Esophagus mucosa (tissue), 1 donor: ENCODE measurements around the gene DNAJB13. TPM values are rescaled to one million over a fixed set of nuclear protein-coding genes. Genes with fewer than 3 reads are reported as not detected.

ENCODE experiments used
- ATAC-seq: fragments of 200-7000 bp; cut with Tn5 transposase; one replicate; pipeline ENCODE4 v1.9.1; 2020
- total RNA-seq: library from RNA; stranded (reverse); gene quantifications from one replicate; pipeline ENCODE4 v1.2.4, GENCODE V29; 2023
- donor health status: DM: yes; HTN: yes; CAD: no.

DNAJB13 gene
- total RNA-seq, 1 donor from 2014 or later, result not detected

DNA sequence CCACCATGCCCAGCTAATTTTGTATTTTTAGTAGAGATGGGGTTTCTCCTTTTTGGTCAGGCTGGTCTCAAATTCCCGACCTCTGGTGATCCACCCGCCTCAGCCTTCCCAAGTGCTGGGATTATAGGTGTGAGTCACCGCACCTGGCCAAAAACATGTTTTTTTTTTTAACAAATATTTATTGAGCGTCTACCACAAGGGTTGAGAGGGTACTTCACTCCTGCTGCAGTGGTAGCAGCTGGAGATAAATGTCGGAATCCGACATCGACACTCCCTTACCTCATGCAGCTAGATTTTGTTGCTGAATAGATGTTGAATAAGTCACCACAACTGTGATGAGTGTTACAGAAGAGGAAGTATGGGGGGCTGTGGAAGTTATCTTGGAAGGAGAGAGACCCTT, 971 bp downstream of the DNAJB13 start:
- no peak for ATAC-seq

DNA sequence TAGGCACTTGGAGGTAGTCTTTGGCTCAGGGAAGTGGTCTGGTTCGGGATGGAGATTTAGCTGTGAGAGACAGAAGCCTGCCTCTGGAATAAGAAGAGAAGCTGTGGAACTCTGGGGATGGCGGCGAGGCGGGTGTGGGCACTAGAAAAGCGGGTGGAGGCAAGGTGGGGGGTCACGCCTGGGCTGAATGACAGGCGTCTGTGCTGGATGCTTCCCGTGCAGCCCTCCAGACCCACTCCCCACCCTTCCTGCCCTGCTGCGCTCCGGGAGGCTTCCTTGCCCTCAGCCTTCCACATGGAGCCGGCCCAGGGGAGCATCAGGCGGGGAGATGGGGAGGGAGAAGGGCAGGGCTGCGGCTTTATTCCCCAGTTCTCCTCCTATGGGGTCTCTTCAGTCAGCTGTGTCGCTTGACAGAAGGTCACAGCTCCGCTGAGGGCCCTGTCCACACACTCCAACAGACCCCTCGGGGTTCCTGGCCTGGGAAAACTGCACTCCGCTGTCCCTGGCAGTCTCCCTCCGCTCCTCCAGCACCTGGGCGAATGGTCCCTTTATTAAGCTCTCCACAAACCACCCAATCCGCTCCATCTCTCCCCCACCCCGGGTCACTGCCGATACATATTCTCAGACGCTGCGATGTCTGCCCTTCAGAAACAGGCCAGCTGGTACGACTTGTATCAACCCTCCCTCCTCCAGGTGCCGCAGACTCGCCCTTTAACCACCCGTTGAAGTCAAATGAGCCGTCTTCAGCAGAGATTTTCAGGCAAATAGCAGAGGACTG, 6.2 kb downstream of the DNAJB13 start:
- ATAC-seq, result no peak

DNA sequence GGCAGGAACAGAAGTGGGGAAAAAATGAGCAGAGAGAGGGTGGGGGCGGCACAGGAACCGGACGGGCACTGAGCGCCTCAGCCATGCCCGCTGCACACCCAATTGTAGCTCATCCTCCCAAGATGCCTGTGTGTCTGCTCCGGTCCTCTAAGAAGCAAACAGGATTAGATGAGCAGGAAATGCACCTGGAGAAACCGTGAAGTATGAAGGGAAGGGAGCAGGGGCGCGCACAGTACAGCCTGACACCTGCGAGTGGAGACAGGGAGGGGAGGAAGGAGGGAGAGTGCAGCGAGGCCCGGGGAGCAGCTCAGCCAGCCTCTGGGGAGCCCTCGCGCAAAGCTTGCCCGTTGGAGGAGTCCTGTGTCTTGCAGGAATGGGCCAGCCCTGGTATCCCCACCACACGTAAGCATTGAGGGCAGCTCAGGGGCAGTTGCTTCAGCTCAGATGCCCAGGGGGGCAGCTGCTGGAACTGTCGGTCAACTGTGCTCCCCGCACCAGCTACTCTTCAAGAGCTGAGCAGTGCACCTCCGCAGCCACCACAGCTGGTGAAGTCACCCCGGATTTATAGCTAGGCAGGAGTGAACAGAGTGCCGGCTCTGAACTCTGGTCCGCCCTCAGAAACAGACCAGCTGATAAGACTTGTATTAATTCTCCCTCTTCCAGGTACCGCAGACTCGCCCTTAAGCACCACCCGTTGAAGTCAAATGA, 7.0 kb downstream of the DNAJB13 start:
- ATAC-seq, result peak; percentile 7

DNA sequence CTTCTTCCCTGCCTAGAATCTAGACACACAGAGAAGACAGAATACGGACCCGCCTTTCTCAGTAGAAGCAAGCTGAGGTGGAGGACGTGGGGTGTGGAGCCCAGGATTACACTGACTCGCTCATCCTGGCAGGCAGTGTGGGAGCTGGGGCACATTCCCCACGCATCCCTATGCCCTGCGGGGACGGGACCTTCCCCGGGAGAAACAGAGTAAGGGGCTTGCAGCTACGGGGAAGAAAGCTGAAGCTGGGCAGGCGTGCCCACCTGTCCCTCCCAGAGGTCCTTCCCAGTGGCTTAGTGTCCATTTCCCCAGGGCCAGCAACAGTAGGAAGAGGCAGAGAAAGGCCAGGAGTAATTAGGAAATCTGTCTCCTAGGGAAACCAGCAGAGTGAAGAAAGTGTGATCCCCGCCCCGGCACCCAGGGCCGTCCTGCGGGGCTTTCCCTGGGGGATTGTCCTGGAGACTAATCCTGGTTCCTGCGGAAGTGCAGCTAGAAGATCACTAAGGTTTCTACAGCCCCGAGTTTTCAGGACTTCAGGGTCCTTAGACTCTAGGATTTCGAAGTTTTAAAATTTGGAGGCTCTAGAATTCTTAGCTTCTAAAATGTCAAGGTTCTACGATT, 7.8 kb downstream of the DNAJB13 start:
- peak; percentile 15 for ATAC-seq

DNA sequence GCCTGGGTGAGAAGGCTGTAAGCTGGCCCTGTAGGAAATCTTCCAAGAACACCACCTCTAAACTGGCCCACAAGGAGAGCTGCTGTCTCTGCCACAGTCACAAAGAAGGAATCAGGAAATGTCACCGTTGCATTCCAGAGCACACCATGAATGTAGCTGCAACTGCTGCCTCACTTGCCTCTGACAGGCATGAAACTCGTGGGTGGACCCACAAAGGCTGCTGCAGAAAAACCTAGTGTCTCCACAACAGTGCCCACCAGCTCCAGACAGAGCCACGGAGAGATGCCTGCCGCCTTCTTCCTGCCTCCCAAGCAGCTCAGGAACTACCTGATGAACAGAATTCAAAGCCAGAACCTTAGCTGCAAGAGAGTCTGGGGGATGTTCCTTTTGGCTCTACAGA, 10.5 kb downstream of the DNAJB13 start:
- ATAC-seq, result peak; percentile 24

DNA sequence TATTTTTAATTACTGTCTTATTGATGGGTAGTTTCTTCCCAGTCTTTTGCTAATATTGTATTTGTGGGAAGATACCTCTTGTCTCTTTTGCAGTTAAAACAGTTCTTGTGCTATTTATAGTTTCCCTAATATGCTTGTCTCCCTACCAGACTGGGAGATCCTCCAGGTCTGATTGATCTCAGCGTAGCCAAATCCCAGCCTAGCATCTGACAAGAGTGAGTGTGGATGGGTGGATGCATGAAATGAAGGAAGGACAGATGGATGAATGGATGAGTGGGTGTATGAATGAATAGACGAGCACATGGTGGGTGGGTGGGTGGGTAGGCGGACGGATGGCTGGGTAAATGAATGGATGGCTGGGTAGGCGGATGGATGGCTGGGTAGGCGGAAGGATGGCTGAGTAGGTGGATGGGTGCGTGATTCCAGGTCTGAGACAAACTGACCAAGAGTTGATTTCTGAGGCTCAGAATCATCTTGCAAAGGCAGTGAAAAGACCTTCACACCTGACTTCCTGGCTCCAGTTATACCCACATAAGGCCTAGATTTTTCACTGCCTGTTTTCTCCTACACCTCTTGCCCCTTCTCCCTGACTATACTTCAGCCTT, 11.4 kb downstream of the DNAJB13 start:
- ATAC-seq, result no peak

DNA sequence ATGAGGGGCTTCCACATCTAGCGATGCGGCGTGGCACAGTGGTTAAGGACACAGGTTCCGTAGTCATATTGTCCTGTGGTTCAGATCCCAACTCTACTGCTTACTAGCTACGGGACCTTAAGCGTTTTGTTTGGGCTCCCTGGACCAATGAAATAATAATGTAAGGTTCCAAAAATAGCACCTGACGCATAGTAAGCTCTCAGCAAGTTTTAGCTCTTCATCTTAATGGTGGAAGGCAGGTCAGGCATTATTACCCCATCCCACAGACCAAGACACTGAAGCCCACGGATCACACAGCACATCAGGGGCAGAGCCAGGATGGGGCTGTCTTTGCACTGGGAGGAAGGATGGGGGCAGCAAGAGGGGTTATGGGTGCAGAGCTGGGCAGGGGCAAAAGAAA, 13.0 kb downstream of the DNAJB13 start:
- no peak for ATAC-seq

DNA sequence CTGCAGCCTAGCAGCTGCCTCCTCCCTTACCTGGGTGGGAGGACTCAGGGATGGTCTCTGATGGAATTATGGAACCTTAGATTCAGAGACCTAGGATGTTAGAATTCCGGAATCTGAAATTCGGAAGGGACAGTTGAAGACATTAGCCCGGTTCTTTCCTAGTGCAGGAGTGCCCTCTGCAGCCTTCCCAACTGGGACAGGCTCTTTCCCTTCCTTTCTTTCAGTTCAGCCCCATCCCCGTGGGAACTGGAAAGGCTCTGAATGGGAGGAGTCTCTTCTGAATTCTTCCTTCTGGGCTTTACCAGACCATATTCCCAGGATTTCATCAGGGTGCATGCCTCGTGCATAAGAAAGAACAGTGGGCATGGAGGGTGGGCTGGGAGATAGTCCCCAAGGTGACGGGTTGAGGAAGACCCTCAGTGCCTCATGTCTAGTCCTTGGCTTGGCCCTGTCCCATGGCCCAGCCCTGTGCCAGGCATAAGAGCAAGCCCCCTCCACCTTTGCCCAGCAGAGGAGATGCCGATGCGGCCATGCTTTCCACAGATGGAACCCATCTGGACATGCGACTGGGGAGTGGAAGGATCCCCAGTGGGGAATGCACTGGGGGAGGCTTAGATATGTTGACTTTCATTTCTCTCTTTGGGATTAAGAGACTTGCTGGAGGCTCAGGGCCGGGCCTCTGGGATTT, 14.4 kb downstream of the DNAJB13 start:
- no peak for ATAC-seq

DNA sequence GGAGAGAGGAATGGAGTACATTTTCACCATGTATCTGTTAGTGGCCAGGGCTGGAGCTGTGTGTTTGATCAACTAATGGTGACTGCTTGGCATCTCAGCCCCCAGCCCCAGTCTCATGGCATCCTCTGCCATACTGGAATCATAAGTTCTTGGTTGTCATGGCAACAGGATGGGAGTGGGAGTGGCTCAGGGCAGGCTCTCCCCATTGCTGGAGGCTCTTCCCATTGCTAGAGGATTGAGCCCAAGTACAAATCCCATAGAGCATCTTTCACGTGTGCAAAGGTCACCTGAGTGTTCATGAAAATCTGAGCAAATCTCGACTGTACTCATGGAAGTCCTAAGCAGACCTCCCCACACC, 14.9 kb downstream of the DNAJB13 start:
- ATAC-seq, result no peak

DNA sequence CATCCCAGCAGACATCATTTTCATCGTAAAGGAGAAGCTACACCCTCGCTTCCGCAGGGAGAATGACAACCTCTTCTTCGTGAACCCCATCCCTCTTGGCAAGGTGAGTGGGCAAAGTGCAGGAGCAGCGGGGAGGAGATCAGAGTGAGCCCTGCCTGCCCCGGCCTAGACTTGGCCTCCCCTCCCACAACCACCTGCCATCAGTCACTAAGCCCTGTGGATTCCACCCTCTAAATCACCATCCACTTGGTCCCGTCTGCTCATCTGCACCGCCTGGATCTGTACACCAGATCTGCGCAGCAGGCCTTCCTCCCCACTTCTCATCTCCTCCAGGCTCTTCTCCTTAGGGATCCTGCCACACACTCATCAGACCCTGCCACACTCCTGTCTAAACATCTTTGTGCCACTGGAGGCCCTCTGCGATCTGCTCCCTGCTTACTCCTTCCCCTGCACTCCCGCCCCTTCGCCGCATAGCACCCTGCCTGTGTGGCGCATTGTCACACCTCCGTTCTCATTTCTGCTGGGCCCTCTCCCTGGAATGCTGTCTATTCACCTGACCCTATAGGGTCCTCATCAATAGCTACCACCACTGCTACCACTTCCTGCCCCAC, 17.6 kb downstream of the DNAJB13 start:
- no peak for ATAC-seq

DNA sequence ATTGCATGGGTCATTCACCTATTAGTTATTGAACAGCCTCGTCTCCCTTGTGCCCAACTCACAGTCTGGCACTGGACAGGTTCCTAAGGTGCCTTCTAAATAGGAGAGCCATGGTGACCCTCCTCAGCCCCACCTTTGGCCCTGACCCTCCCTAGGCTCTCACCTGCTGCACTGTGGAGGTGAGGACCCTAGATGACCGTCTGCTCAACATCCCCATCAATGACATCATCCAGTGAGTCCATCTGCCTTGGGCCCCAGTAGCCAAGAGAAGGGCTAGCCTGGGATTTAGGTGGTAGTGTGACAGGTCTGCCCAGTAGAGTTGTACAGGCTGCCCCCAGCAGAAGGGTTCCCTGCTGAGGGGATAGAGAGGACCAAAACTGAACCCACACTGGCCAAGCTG, 18.3 kb downstream of the DNAJB13 start:
- ATAC-seq, result no peak

DNA sequence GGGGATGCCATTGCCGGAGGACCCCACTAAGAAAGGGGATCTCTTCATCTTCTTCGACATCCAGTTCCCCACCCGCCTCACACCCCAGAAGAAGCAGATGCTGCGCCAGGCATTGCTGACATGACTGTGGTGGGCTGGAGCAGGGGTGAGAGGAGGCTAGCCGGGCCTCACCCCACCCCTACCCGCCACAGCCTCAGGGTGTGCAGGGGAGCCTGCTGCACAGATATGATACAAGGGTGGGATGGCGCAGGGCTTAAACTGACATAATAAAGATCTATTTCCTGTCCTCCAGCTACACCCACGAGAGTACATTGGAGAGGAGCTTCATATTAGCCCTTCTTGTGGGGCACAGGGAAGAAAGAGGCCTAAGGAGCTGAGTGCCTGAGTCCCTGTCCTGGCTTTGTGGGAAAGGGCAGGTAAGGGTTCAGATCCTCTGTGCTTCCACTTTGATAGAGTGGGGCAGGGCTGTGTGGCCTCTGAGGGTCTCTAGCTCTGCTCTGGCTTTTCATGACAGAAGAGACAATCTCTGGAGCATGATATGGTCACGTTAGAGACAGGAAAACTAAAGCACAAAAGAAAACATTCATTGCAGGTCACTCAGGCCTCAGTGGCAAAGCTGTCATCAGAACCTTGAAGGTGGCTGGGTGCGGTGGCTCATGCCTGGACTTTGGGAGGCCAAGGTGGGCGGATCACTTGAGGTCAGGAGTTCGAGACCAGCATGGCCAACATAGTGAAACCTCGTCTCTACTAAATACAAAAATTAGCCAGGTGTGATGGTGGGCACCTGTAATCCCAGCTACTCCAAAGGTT, 19.4 kb downstream of the DNAJB13 start:
- ATAC-seq, result no peak

DNA sequence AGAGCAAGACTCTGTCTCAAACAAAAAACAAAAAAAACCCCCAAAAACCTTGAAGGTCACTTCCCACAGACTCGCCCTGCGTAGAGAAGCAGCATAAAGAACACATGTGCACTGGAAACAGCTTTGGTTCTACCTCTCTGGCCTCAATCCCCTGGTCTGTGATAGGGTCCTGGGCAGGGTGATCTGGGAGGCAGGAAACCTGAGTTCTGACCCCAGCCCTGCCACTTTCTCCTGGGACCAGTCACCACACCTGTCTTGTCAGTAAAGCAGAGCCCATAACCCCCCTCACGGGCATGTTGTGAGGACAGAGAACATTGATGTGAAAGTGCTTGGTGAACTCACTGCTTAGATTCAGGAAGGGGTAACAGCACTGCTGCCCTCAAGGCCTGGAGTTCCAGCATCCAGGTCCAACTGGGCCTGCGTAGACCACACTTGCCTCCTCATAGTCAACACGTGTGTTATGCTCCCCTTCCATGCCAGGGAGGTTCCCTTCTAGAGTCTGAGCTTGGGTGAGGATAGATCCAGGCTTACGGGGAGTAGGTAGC, 20.4 kb downstream of the DNAJB13 start:
- ATAC-seq, result no peak

DNA sequence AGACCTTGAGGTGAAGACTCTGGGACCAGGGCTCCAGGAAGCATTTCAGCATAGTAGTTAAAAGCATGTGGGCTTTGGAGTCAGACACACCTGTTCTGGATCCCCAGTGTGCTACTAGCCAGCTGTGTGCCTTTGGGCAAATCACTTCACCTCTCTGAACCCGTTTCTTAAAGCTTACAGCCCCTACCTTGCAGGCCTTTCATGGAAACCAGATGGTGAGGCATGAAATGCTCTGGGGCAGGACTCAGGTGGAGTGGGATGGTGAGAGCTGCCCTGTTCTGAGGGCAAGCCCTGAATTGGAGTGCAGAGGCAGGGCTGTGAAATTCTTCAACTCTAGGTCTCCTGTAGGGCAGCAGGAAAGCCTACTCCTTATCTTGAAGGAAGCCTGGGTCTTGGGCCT, 21.4 kb downstream of the DNAJB13 start:
- ATAC-seq, result no peak

DNA sequence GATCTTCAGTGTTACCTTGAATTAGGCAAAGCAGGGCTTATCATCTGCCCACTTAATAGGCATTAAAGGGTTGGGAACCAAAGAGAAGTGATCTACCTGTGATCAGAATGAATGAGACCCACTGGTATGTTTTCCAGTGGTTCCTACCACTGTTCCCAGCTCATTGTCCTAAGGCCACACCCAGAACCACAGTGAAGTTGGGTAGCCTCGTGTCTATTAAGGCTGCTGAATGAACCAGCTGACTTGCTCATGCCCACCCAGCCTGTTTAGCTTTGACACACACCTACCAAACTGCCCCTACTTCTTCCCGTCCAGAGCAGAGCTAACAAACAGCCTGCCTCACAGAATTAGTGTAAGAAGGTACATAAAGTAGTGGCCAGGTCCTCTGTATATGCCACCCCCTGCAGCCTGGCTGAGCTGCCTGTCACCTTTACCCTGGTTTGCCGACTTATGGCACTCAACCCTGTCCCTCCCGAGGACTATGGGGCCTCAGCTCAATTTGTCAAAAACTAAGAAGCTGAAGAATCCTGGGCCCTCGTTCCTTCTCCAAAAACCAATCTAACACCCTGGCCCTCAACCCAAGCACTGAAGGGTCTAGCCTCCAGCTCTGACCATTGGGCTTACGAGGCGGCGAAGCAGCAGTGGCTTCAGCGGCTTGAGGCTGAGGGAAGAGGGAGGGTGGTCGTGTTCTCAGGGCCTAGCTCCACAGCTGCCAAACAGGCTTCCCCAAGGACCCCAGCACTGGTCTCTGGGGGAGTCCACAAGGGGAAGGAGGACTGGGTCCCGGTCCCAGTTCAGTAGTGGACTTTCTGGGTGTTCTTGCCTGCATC, 22.0 kb downstream of the DNAJB13 start:
- peak; percentile 9 for ATAC-seq

DNA sequence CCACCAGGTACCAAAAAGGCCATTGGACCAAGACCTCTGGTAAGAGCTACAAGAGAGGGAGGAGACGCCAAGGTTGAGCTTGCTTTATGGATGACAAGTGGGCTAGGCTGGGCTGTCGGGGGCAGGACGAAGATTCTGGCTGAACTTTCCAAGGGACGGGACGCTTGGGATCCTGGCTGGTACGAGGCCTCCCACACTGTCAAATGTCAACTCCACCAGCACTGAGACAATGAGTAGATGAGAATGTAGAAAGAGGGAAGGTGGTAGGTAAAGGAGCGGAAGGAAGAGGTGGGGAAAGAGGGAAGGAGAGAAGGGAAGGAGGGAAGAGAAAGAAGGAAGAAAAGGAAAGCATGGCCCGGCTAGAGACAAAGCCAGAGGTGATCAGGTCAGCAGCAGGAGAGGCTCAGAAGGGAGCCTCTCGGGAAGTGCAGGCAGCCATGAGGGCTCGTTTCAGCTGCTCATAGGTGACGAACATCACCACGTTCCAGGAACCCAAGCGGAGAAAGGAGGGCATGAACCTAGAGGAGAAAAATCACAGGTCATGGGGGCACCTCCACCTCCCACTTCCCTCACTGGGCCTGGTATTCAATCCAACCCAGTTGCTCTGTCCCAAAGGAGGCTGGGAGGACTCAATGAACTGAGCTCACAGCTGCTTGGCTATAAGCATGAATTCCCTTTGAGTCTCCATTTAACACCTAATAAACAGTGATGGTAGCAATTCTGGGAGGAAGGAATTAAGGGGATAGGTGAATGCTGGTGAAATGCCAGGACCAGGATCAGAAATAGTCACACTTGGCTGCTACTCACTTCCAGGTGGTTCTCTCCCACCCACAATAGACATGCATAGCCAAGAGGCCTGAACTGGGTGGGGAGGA, 24.0 kb downstream of the DNAJB13 start:
- ATAC-seq, result no peak

DNA sequence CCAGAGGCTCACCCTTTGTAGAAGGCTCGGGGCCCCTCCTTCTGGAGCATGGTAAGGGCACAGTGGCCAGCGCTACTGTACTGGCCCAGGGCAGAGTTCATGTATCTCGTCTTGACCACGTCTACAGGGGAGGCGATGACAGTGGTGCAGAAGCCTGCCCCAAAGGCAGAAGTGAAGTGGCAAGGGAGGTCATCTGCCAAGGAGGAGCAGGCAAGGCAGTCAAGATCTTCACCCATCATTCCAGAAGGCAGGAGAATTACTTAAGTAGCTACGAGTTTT, 24.6 kb downstream of the DNAJB13 start:
- ATAC-seq, result no peak

DNA sequence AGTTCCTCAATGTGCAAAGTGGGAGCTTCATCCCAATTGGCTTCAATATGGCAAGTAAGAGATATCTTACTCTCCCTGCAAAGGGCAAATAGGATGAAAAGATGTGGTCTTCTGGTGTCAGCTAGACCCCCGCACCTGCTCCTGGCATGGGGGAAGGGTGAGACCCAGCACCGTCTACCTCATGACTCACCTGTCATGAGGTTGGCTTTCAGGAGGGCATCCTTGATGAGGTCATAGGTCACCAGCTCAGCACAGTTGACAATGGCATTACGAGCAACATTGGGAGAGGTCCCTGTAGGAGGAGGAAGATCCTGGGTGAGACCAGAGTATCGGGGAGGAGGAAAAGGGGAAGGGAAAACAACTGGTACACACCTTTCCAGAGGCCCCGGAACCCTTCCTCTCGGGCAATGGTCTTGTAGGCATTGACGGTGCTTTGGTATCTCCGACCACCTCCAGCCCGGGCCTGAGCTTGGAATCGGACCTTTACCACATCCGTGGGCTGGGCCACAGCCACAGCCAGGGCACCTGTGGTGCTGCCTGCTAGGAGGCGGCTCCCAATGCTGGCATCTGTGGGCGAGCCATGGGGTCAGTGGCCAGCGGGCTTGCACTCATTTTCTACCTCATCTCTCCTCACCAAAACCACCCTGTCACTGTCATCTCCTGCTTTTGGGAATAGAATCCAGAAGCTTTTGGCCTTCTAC, 25.8 kb downstream of the DNAJB13 start:
- no peak for ATAC-seq
